GM23338 (cell line): Measurements from ENCODE around the gene GALNT15. TPM values are rescaled to one million over a fixed set of nuclear protein-coding genes. Genes with fewer than 3 reads are reported as not detected.

ENCODE experiments used
- ATAC-seq: fragments of 200-7000 bp; cut with Tn5 transposase; 3 replicates; pipeline ENCODE4 v1.9.1; 2020
- DNase-seq: peaks from one replicate; pipeline ENCODE4 v3.0.0-alpha.2; 2015; ENCODE audit warnings: low spot score
- H2AFZ ChIP-seq: fragments of 200-600 bp; sonication (generic); 2 replicates; pipeline ENCODE4 v1.8.0; 2016; ENCODE audit warnings: antibody characterized with exemption, mild to moderate bottlenecking, moderate library complexity
- H3F3A ChIP-seq: fragments of 200-600 bp; sonication (generic); replicated peaks from 2 replicates; pipeline ENCODE4 v1.8.0; 2017; ENCODE audit warnings: antibody characterized with exemption, mixed run types, low read depth
- H3K27ac ChIP-seq: fragments of 200-600 bp; sonication (generic); 2 replicates; pipeline ENCODE4 v1.6.1; 2016; ENCODE audit warnings: low read depth
- H3K27me3 ChIP-seq: fragments of 200-600 bp; sonication (generic); 2 replicates; pipeline ENCODE4 v1.8.0; 2016; ENCODE audit warnings: mild to moderate bottlenecking, mixed run types, moderate library complexity; ENCODE audit not compliant: insufficient read depth
- H3K36me3 ChIP-seq: fragments of 200-600 bp; sonication (generic); 2 replicates; pipeline ENCODE4 v1.8.0; 2016; ENCODE audit warnings: mild to moderate bottlenecking; ENCODE audit not compliant: insufficient read depth
- H3K4me1 ChIP-seq: fragments of 200-600 bp; sonication (generic); 2 replicates; pipeline ENCODE4 v1.8.0; 2016; ENCODE audit warnings: mild to moderate bottlenecking, moderate library complexity; ENCODE audit not compliant: insufficient read depth
- H3K4me2 ChIP-seq: fragments of 200-600 bp; sonication (generic); 2 replicates; pipeline ENCODE4 v1.7.1; 2017; ENCODE audit warnings: mixed run types
- H3K4me3 ChIP-seq: fragments of 200-600 bp; sonication (generic); 2 replicates; pipeline ENCODE4 v1.6.1; 2016; ENCODE audit warnings: mixed run types
- H3K79me2 ChIP-seq: fragments of 200-600 bp; sonication (generic); replicated peaks from 2 replicates; pipeline ENCODE4 v1.8.0; 2017; ENCODE audit warnings: mild to moderate bottlenecking; ENCODE audit not compliant: insufficient read depth
- H3K9me2 ChIP-seq: fragments of 200-600 bp; sonication (generic); 2 replicates; pipeline ENCODE4 v1.8.0; 2017; ENCODE audit not compliant: insufficient read depth
- H4K20me1 ChIP-seq: fragments of 200-600 bp; sonication (generic); replicated peaks from 2 replicates; pipeline ENCODE4 v1.8.0; 2017; ENCODE audit warnings: mild to moderate bottlenecking; ENCODE audit not compliant: insufficient read depth
- H3K27ac Mint-ChIP-seq: 2 replicates; pipeline ENCODE4 v1.8.0; 2020; ENCODE audit warnings: inconsistent platforms, mild to moderate bottlenecking, moderate library complexity, mixed read lengths
- H3K27me3 Mint-ChIP-seq: 3 replicates; pipeline ENCODE4 v1.8.0; 2022; ENCODE audit warnings: low read depth, mild to moderate bottlenecking, moderate library complexity, mixed read lengths, inconsistent platforms; ENCODE audit not compliant: insufficient read depth, poor library complexity
- H3K36me3 Mint-ChIP-seq: 3 replicates; pipeline ENCODE4 v1.8.0; 2021; ENCODE audit warnings: low read depth, mild to moderate bottlenecking, inconsistent platforms, moderate library complexity, mixed read lengths
- H3K4me1 Mint-ChIP-seq: 3 replicates; pipeline ENCODE4 v1.8.0; 2020; ENCODE audit warnings: mild to moderate bottlenecking, inconsistent platforms, mixed read lengths
- H3K4me3 Mint-ChIP-seq: 3 replicates; pipeline ENCODE4 v1.8.0; 2021; ENCODE audit warnings: moderate library complexity, mild to moderate bottlenecking, inconsistent platforms, mixed read lengths
- H3K9me3 Mint-ChIP-seq: 3 replicates; pipeline ENCODE4 v1.8.0; 2020; ENCODE audit warnings: moderate library complexity, mild to moderate bottlenecking, inconsistent platforms, mixed read lengths
- CREB1 ChIP-seq: fragments of 250-450 bp; sonication (Bioruptor Pico); IDR thresholded peaks from 2 replicates; pipeline ENCODE4 v1.5.0; 2020; ENCODE audit warnings: low read depth, mild to moderate bottlenecking, moderate library complexity
- CTCF ChIP-seq, 2 experiments: fragments of 200-600 bp in 1 of 2; sonication (generic) in 1 of 2; conservative IDR thresholded peaks; 2 replicates each; pipeline versions ENCODE4 v1.5.1 to v1.6.1; 2016 to 2017; ENCODE audit warnings: antibody characterized with exemption in 2 of 2, low read depth in 2 of 2, mild to moderate bottlenecking in 2 of 2, moderate library complexity in 1 of 2
- ETS1 ChIP-seq: IDR thresholded peaks from 2 replicates; pipeline ENCODE4 v1.6.1; 2016; ENCODE audit warnings: antibody characterized with exemption
- EZH2 ChIP-seq: fragments of 200-600 bp; sonication (generic); IDR thresholded peaks from one replicate; pipeline ENCODE4 v1.8.0; 2017; ENCODE audit warnings: antibody characterized with exemption, mild to moderate bottlenecking, low read depth; ENCODE audit not compliant: unreplicated experiment
- EZH2phosphoT487 ChIP-seq: fragments of 200-600 bp; sonication (generic); IDR thresholded peaks from one replicate; pipeline ENCODE4 v1.8.1; 2018; ENCODE audit warnings: antibody characterized with exemption; ENCODE audit not compliant: unreplicated experiment
- JUNB ChIP-seq: IDR thresholded peaks from one replicate; pipeline ENCODE4 v1.6.1; 2016; ENCODE audit warnings: antibody characterized with exemption; ENCODE audit not compliant: unreplicated experiment
- NANOG ChIP-seq: IDR thresholded peaks from 2 replicates; pipeline ENCODE4 v1.6.1; 2016; ENCODE audit warnings: antibody characterized with exemption, borderline replicate concordance
- POLR2AphosphoS5 ChIP-seq: IDR thresholded peaks from 2 replicates; pipeline ENCODE4 v1.6.1; 2016; ENCODE audit warnings: antibody characterized with exemption, low read depth
- REST ChIP-seq: IDR thresholded peaks from one replicate; pipeline ENCODE4 v1.6.1; 2018; ENCODE audit warnings: antibody characterized with exemption; ENCODE audit not compliant: unreplicated experiment
- STAT1 ChIP-seq: IDR thresholded peaks from one replicate; pipeline ENCODE4 v1.6.1; 2016; ENCODE audit warnings: antibody characterized with exemption; ENCODE audit not compliant: unreplicated experiment
- ZNF114 ChIP-seq: fragments of 250-450 bp; sonication (Bioruptor Pico); IDR thresholded peaks from 2 replicates; pipeline ENCODE4 v1.5.0; 2020; ENCODE audit warnings: mild to moderate bottlenecking, moderate library complexity
- ZNF331 ChIP-seq: fragments of 250-450 bp; sonication (Bioruptor Pico); IDR thresholded peaks from 2 replicates; pipeline ENCODE4 v1.5.0; 2020; ENCODE audit warnings: low read depth, mild to moderate bottlenecking, moderate library complexity
- ZNF462 ChIP-seq: fragments of 250-450 bp; sonication (Bioruptor Pico); IDR thresholded peaks from 2 replicates; pipeline ENCODE4 v1.5.0; 2020; ENCODE audit warnings: mild to moderate bottlenecking, moderate library complexity
- polyA plus RNA-seq: library from polyadenylated mRNA; unstranded; fragments of >200 nt; fragmentation: Nextera tagmentation; extraction: Ambion mirVana; gene quantifications from 2 replicates; pipeline ENCODE4 v1.2.1, GENCODE V29; 2016
- total RNA-seq: library from RNA; depleted of rRNA; stranded (reverse); fragments of >200 nt; shearing (Covaris generic); gene quantifications from 2 replicates; pipeline ENCODE4 v1.2.3, GENCODE V29; 2014

GALNT15 gene
- total and polyA plus RNA-seq, 2 experiments from 2014 or later = 0.06 to 0.35 TPM

- Mint-ChIP-seq H3K9me3 (no peaks in the 10 kb centered on the region), H3K27me3 (peaks cover 4% of the 10 kb centered on the region), H3K36me3 (peaks cover 8% of the 10 kb centered on the region; the same call in 2 of the 3 replicates), H3K4me3 (peak overlapping the region; percentile 97), H3K4me1 (peaks cover 19% of the 10 kb centered on the region), H3K27ac (peak overlapping the region; percentile 98)
- no peaks in the 10 kb centered on the region for H3K27me3 ChIP-seq
- H3K79me2 ChIP-seq = peaks cover 72% of the 10 kb centered on the region
- H3K4me1 ChIP-seq = peaks cover 7% of the 10 kb centered on the region
- H3F3A ChIP-seq = no peaks in the 10 kb centered on the region
- DNase-seq (no peak), ATAC-seq (no peak)
- H3K4me2 ChIP-seq = peak overlapping the region; percentile 91
- H4K20me1 ChIP-seq = peaks cover 5% of the 10 kb centered on the region
- peak overlapping the region; percentile 52; the same call in 1 of the 2 replicates for H2AFZ ChIP-seq
- H3K36me3 ChIP-seq = peaks cover 10% of the 10 kb centered on the region
- TF ChIP-seq EZH2 = no peak
- no peak for TF ChIP-seq ZNF114 (CRISPR knock-in tag)
- no peak for TF ChIP-seq REST
- TF ChIP-seq POLR2AphosphoS5 = no peak
- no peak for TF ChIP-seq EZH2phosphoT487
- TF ChIP-seq CTCF (conservative IDR thresholded peaks at IDR 0.05; ENCODE audit: low read depth in 2 of 2) = no peak
- no peak for TF ChIP-seq NANOG
- TF ChIP-seq ZNF331 (CRISPR knock-in tag) = no peak
- TF ChIP-seq JUNB = no peak
- TF ChIP-seq ETS1 = no peak
- TF ChIP-seq CREB1 (CRISPR knock-in tag) = no peak
- TF ChIP-seq ZNF462 (CRISPR knock-in tag) = no peak
- TF ChIP-seq STAT1 = no peak
- H3K27ac ChIP-seq = peak overlapping the region; percentile 86
- peak overlapping the region; percentile 92 for H3K4me3 ChIP-seq
- H3K9me2 ChIP-seq = no peaks in the 10 kb centered on the region
Observed at GRCh38 chr3:16265455-16265786, 90.9 kb downstream of the GALNT15 start.
